B cell (primary cell): ENCODE results near the gene NT5M. TPM values are rescaled to one million over a fixed set of nuclear protein-coding genes. Genes with fewer than 3 reads are reported as not detected.

ENCODE experiments used
- ATAC-seq: fragments of 200-7000 bp; cut with Tn5 transposase; one replicate; pipeline ENCODE4 v1.10.0; 2021; ENCODE audit warnings: low read depth, mild to moderate bottlenecking, moderate number of reproducible peaks, moderate library complexity
- CTCF ChIA-PET: fragments of 350-600 bp; sonication (Branson Sonifier 250); formaldehyde crosslinking; loops from one replicate; lab custom pipeline; 2021; ENCODE audit warnings: antibody characterized with exemption, inconsistent platforms; lab: Charles Lee
- POLR2A ChIA-PET: fragments of 350-600 bp; sonication (Branson Sonifier 250); formaldehyde crosslinking; loops from one replicate; lab custom pipeline; 2021; ENCODE audit warnings: antibody characterized with exemption; lab: Charles Lee
- DNase-seq: peaks from one replicate; pipeline ENCODE4 v3.0.0; 2013
- H2AFZ ChIP-seq: 2 replicates; pipeline ENCODE4 v1.6.1; 2012; ENCODE audit warnings: mild to moderate bottlenecking, low read depth, low read length; ENCODE audit not compliant: insufficient read depth, poor library complexity, severe bottlenecking
- H3K27ac ChIP-seq, 2 donors: 1 replicate in 1 of 2; 2 replicates in 1 of 2; pipeline ENCODE4 v1.5.1; 2012 to 2013; ENCODE audit warnings: low read length in 2 of 2, mild to moderate bottlenecking in 2 of 2, moderate library complexity in 1 of 2
- H3K27me3 ChIP-seq, 4 experiments: fragments of 200-600 bp in 1 of 4; sonication (generic) in 1 of 4; replicated peaks in 1 of 4; 1 replicate in 2 of 4; 2 replicates in 2 of 4; pipeline versions ENCODE4 v1.6.1 to v1.7.0; 2013 to 2016; ENCODE audit warnings: low read length in 3 of 4, mild to moderate bottlenecking in 2 of 4, mixed read lengths in 1 of 4, moderate library complexity in 1 of 4; ENCODE audit not compliant: insufficient read depth in 4 of 4, control insufficient read depth in 3 of 4; ENCODE audit errors: control extremely low read depth in 1 of 4
- H3K36me3 ChIP-seq, 2 experiments: replicated peaks in 1 of 2; 1 replicate in 1 of 2; 2 replicates in 1 of 2; pipeline versions ENCODE4 v1.6.1 to v1.7.1; 2013; ENCODE audit warnings: low read length in 1 of 2; ENCODE audit not compliant: insufficient read depth in 2 of 2, control insufficient read depth in 1 of 2; ENCODE audit errors: control extremely low read depth in 1 of 2, extremely low read depth in 1 of 2
- H3K4me1 ChIP-seq, 2 donors: fragments of 200-600 bp in 1 of 2; sonication (generic) in 1 of 2; 1 replicate in 1 of 2; 2 replicates in 1 of 2; pipeline versions ENCODE4 v1.5.1 to v1.6.1; 2013 to 2017; ENCODE audit warnings: low read length in 2 of 2; ENCODE audit not compliant: control insufficient read depth in 2 of 2, insufficient read depth in 2 of 2
- H3K4me2 ChIP-seq: replicated peaks from 2 replicates; pipeline ENCODE3; 2012; ENCODE audit warnings: mild to moderate bottlenecking, low read depth, low read length; ENCODE audit not compliant: poor library complexity, severe bottlenecking
- H3K4me3 ChIP-seq, 5 experiments: fragments of 200-600 bp in 1 of 5; sonication (generic) in 1 of 5; 1 replicate in 3 of 5; 2 replicates in 2 of 5; pipeline versions ENCODE4 v1.5.1 to v1.7.0; 2011 to 2016; ENCODE audit warnings: low read length in 4 of 5, mild to moderate bottlenecking in 4 of 5, low read depth in 2 of 5, control low read depth in 1 of 5, moderate library complexity in 1 of 5; ENCODE audit not compliant: insufficient read depth in 1 of 5; ENCODE audit errors: control extremely low read depth in 1 of 5, extremely low read depth in 1 of 5
- H3K79me2 ChIP-seq: fragments of 200-600 bp; sonication (generic); one replicate; pipeline ENCODE4 v1.6.0; 2016; ENCODE audit warnings: low read length; ENCODE audit not compliant: control insufficient read depth, insufficient read depth
- H3K9ac ChIP-seq: fragments of 200-600 bp; sonication (generic); 2 replicates; pipeline ENCODE4 v1.6.1; 2017; ENCODE audit warnings: mild to moderate bottlenecking, low read length, moderate library complexity
- H3K9me3 ChIP-seq, 3 donors: one replicate each; pipeline versions ENCODE4 v1.6.1 to v1.7.1; 2013; ENCODE audit warnings: low read length in 2 of 3; ENCODE audit not compliant: control insufficient read depth in 2 of 3, insufficient read depth in 1 of 3; ENCODE audit errors: control extremely low read depth in 1 of 3
- H4K20me1 ChIP-seq: 2 replicates; pipeline ENCODE4 v1.6.0; 2012; ENCODE audit warnings: mild to moderate bottlenecking, low read length; ENCODE audit not compliant: insufficient read depth, control insufficient read depth, poor library complexity, severe bottlenecking
- H3K27ac Mint-ChIP-seq: one replicate; pipeline ENCODE4 v1.8.0; 2021; ENCODE audit warnings: mixed read lengths
- H3K27me3 Mint-ChIP-seq: one replicate; pipeline ENCODE4 v1.8.0; 2021; ENCODE audit warnings: mixed read lengths
- H3K4me1 Mint-ChIP-seq: one replicate; pipeline ENCODE4 v1.8.0; 2021; ENCODE audit warnings: mixed read lengths
- H3K4me3 Mint-ChIP-seq: one replicate; pipeline ENCODE4 v1.8.0; 2021; ENCODE audit warnings: mixed read lengths
- H3K9me3 Mint-ChIP-seq: one replicate; pipeline ENCODE4 v1.8.0; 2022; ENCODE audit warnings: mixed read lengths; ENCODE audit not compliant: insufficient read depth
- EZH2 ChIP-seq: IDR thresholded peaks from 2 replicates; pipeline ENCODE4 v1.6.1; 2012; ENCODE audit warnings: borderline replicate concordance, low read depth, mild to moderate bottlenecking, moderate library complexity, low read length; ENCODE audit not compliant: insufficient read depth, poor library complexity, severe bottlenecking
- WGBS: methylation state at CpG from one replicate; pipeline ENCODE4 v1.1.5; 2013; ENCODE audit warnings: missing lambda C conversion rate; ENCODE audit not compliant: insufficient coverage; 5-methylcytosine and 5-hydroxymethylcytosine counted together
- intact Hi-C: fragments of 100-400 bp; cut with micrococcal nuclease; formaldehyde crosslinking; loops from one replicate; pipeline ENCODE4 v1.10.0; 2022
- polyA plus RNA-seq: library from polyadenylated mRNA; depleted of rRNA; stranded (reverse); fragments of >200 nt; gene quantifications from 2 replicates; pipeline ENCODE4 v1.2.3, GENCODE V29; 2012
- total RNA-seq, 2 donors: library from RNA; stranded (reverse); fragments of 120-200 nt in 1 of 2; gene quantifications; 1 replicate in 1 of 2; 2 replicates in 1 of 2; pipeline versions ENCODE4 v1.2.3 to v1.2.4, GENCODE V29; 2013 to 2022
- TF ChIP-seq, protein P1 (sequence below): fragments of 200-600 bp; IDR thresholded peaks from one replicate; pipeline ENCODE4 v1.8.0; 2022; ENCODE audit warnings: antibody characterized with exemption, mild to moderate bottlenecking

Gene NT5M
- total and polyA plus RNA-seq, 2 donors (not counting 1 experiment from before 2014, with no cell fraction given): 0.40 to 0.47 TPM

DNA sequence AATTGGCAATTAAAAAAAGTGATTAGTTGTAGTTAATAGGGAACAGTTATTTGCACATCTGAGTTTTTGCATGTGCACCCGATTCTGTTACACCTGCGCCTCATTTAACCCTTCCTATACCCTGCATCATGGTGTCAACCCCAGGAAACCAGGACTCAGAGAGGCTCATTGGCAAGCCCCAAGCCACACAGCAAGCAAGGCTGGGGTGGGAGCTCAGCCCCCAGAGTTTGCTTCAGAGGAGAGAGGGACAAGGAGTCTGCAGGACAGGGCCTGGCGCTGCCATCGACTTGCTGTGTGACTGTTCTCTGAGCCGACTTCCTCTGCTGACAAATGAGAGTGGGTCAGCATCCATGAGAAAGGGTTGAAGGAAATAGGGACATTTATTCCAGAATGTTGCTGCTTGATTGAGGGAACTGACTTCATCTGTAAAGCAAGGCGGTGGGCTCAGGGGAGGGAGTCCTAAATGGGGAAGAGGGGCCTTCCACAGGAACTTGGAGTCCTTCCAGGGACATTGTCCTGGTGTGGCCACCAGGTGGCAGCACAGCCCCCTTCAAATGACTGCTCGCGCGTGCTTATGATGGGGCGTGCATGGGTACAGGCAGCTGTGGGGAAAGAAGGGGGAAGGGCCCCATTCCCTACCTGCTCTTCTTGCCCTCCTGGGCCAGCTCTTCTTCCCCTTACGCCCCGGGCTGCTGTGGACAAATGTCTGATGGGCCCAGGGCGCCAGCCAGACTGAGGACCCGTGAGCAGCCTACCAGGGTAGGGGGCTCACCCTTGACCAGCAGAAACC lies 51.6 kb downstream of the NT5M start:
- H2AFZ ChIP-seq: no peak overlapping the region
- POLR2A ChIA-PET: no interaction called here
- H3K27ac Mint-ChIP-seq: peak overlapping the region; percentile 32

More for the DNA sequence above, 51.6 kb downstream of the NT5M start:
- TF ChIP-seq, protein P1, sequence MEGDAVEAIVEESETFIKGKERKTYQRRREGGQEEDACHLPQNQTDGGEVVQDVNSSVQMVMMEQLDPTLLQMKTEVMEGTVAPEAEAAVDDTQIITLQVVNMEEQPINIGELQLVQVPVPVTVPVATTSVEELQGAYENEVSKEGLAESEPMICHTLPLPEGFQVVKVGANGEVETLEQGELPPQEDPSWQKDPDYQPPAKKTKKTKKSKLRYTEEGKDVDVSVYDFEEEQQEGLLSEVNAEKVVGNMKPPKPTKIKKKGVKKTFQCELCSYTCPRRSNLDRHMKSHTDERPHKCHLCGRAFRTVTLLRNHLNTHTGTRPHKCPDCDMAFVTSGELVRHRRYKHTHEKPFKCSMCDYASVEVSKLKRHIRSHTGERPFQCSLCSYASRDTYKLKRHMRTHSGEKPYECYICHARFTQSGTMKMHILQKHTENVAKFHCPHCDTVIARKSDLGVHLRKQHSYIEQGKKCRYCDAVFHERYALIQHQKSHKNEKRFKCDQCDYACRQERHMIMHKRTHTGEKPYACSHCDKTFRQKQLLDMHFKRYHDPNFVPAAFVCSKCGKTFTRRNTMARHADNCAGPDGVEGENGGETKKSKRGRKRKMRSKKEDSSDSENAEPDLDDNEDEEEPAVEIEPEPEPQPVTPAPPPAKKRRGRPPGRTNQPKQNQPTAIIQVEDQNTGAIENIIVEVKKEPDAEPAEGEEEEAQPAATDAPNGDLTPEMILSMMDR: peak; percentile 95
- no peak for TF ChIP-seq EZH2
- 72% methylated on average over 5 of the region's 14 CpGs for WGBS
- H3K27me3 Mint-ChIP-seq: no peaks in the 10 kb centered on the region
- H3K79me2 ChIP-seq: no peaks in the 10 kb centered on the region
- no peak overlapping the region for H3K4me3 ChIP-seq
- peak overlapping the region; percentile 16 for H3K4me2 ChIP-seq
- H3K36me3 ChIP-seq: no peaks in the 10 kb centered on the region
- DNase-seq (peak; percentile 86), ATAC-seq (peak; percentile 77)
- peaks cover 3 to 7% of the 10 kb centered on the region in 2 donors for H3K4me1 ChIP-seq
- peaks cover 0 to 2% (median 0%) of the 10 kb centered on the region in 3 donors for H3K9me3 ChIP-seq
- CTCF ChIA-PET: interaction anchor here (0.7 to 9.0 kb wide), 27 partner anchors 9 to 565 kb away, joined by 3 to 124 read pairs (median 4); partner anchors contain the start of genes PEMT and RASD1
- no peak overlapping the region for H3K4me3 Mint-ChIP-seq
- H3K9me3 Mint-ChIP-seq: peaks cover 2% of the 10 kb centered on the region
- H3K27ac ChIP-seq: no peak overlapping the region
- intact Hi-C loops: loop anchor here (1.0 to 5.0 kb wide), 3 partner anchors 86 to 563 kb away; no protein-coding TSS in a partner anchor
- peaks cover 4% of the 10 kb centered on the region for H3K4me1 Mint-ChIP-seq
- H4K20me1 ChIP-seq: no peaks in the 10 kb centered on the region
- H3K9ac ChIP-seq: no peak overlapping the region
- no peaks in the 10 kb centered on the region for H3K27me3 ChIP-seq
